Measurements from ENCODE around the gene DLEC1. TPM values are rescaled to one million over a fixed set of nuclear protein-coding genes. Genes with fewer than 3 reads are reported as not detected.
A peak's percentile ranks its signal among the peaks of the same experiment; 100 is the strongest.
"Not testable (repeated sequence)": the region's sequence is repeated elsewhere in the genome, so short reads cannot be mapped to it uniquely, and the experiment has no call there.

The DLEC1 gene
- total RNA-seq, 2 donors from 2014 or later: 0.14 to 0.35 TPM

GRCh38 chr3:38059148-38059547, 20.1 kb downstream of the DLEC1 start:
- no peak overlapping the region for H3K27ac ChIP-seq
- DNase-seq (ENCODE audit: low spot score) (no peak), ATAC-seq (ENCODE audit: insufficient number of reproducible peaks, low FRiP score, low read depth) (no peak)
- no peak overlapping the region for H3K4me3 ChIP-seq
- H3K27me3 ChIP-seq (replicated peaks; ENCODE audit: insufficient read depth): no peaks in the 10 kb centered on the region
- no peaks in the 10 kb centered on the region for H3K36me3 ChIP-seq
- H3K9me3 ChIP-seq: no peaks in the 10 kb centered on the region
- H3K4me1 ChIP-seq (ENCODE audit: control insufficient read depth in 1 of 2, low read depth in 2 of 2): no peaks in the 10 kb centered on the region
- TF ChIP-seq CTCF (IDR thresholded peaks at IDR 0.05): no peak

GRCh38 chr3:38059591-38059990, 20.6 kb downstream of the DLEC1 start:
- Histone ChIP-seq H3K27me3 (replicated peaks; ENCODE audit: insufficient read depth) (no peaks in the 10 kb centered on the region), H3K4me3 (no peak overlapping the region), H3K27ac (no peak overlapping the region), H3K9me3 (no peaks in the 10 kb centered on the region), H3K4me1 (ENCODE audit: control insufficient read depth in 1 of 2, low read depth in 2 of 2) (no peaks in the 10 kb centered on the region), H3K36me3 (no peaks in the 10 kb centered on the region)
- ATAC-seq (ENCODE audit: insufficient number of reproducible peaks, low FRiP score, low read depth) (no peak), DNase-seq (ENCODE audit: low spot score) (no peak)
- TF ChIP-seq CTCF (IDR thresholded peaks at IDR 0.05): no peak

GRCh38 chr3:38062809-38063208, 23.8 kb downstream of the DLEC1 start:
- Histone ChIP-seq H3K9me3 (no peaks in the 10 kb centered on the region), H3K4me3 (no peak overlapping the region), H3K27me3 (replicated peaks; ENCODE audit: insufficient read depth) (no peaks in the 10 kb centered on the region), H3K36me3 (no peaks in the 10 kb centered on the region), H3K4me1 (ENCODE audit: control insufficient read depth in 1 of 2, low read depth in 2 of 2) (no peaks in the 10 kb centered on the region), H3K27ac (no peak overlapping the region)
- no peak for TF ChIP-seq CTCF (IDR thresholded peaks at IDR 0.05)
- ATAC-seq (ENCODE audit: insufficient number of reproducible peaks, low FRiP score, low read depth) (no peak), DNase-seq (ENCODE audit: low spot score) (no peak)

- H3K9me3 ChIP-seq; H3K4me1 ChIP-seq (ENCODE audit: control insufficient read depth in 1 of 2, low read depth in 2 of 2); H3K4me3 ChIP-seq; H3K27ac ChIP-seq; H3K36me3 ChIP-seq; H3K27me3 ChIP-seq (replicated peaks; ENCODE audit: insufficient read depth); ATAC-seq (ENCODE audit: insufficient number of reproducible peaks, low FRiP score, low read depth); DNase-seq (ENCODE audit: low spot score): not testable (repeated sequence)
These were observed 25.4 kb downstream of the DLEC1 start for GRCh38 chr3:38064453-38064852.

GRCh38 chr3:38067508-38068233, 28.7 kb downstream of the DLEC1 start:
- H3K27ac ChIP-seq: no peak overlapping the region
- DNase-seq (ENCODE audit: low spot score) (no peak), ATAC-seq (ENCODE audit: insufficient number of reproducible peaks, low FRiP score, low read depth) (no peak)
- peaks cover 3 to 6% of the 10 kb centered on the region in 2 donors for H3K4me1 ChIP-seq (ENCODE audit: control insufficient read depth in 1 of 2, low read depth in 2 of 2)
- H3K9me3 ChIP-seq: no peaks in the 10 kb centered on the region
- no peaks in the 10 kb centered on the region for H3K27me3 ChIP-seq (replicated peaks; ENCODE audit: insufficient read depth)
- H3K36me3 ChIP-seq: no peaks in the 10 kb centered on the region
- no peak overlapping the region for H3K4me3 ChIP-seq
- no peak for TF ChIP-seq CTCF (IDR thresholded peaks at IDR 0.05)

- no peak for TF ChIP-seq CTCF (IDR thresholded peaks at IDR 0.05)
- Histone ChIP-seq H3K36me3 (no peaks in the 10 kb centered on the region), H3K4me1 (ENCODE audit: control insufficient read depth in 1 of 2, low read depth in 2 of 2) (peaks cover 3 to 6% of the 10 kb centered on the region in 2 donors), H3K4me3 (no peak overlapping the region), H3K27ac (peak overlapping the region in 1 of 2 donors; percentile 57), H3K9me3 (no peaks in the 10 kb centered on the region), H3K27me3 (replicated peaks; ENCODE audit: insufficient read depth) (no peaks in the 10 kb centered on the region)
- DNase-seq (ENCODE audit: low spot score) (no peak), ATAC-seq (ENCODE audit: insufficient number of reproducible peaks, low FRiP score, low read depth) (no peak)
These were observed 31.0 kb downstream of the DLEC1 start for GRCh38 chr3:38070013-38070412.

- H3K36me3 ChIP-seq; DNase-seq (ENCODE audit: low spot score); H3K4me3 ChIP-seq; H3K9me3 ChIP-seq; H3K27ac ChIP-seq; ATAC-seq (ENCODE audit: insufficient number of reproducible peaks, low FRiP score, low read depth); H3K27me3 ChIP-seq (replicated peaks; ENCODE audit: insufficient read depth); H3K4me1 ChIP-seq (ENCODE audit: control insufficient read depth in 1 of 2, low read depth in 2 of 2): not testable (repeated sequence)
These were observed 38.1 kb downstream of the DLEC1 start for GRCh38 chr3:38077073-38077472.

- not testable (repeated sequence) for ATAC-seq (ENCODE audit: insufficient number of reproducible peaks, low FRiP score, low read depth); DNase-seq (ENCODE audit: low spot score); H3K4me3 ChIP-seq
These were observed 43.3 kb downstream of the DLEC1 start for GRCh38 chr3:38082296-38082695.

More at GRCh38 chr3:38082296-38082695, 43.3 kb downstream of the DLEC1 start:
- H3K4me1 ChIP-seq (ENCODE audit: control insufficient read depth in 1 of 2, low read depth in 2 of 2); H3K9me3 ChIP-seq; H3K27ac ChIP-seq; H3K36me3 ChIP-seq; H3K27me3 ChIP-seq (replicated peaks; ENCODE audit: insufficient read depth): not testable (repeated sequence)

All from thoracic aorta (tissue), 2 donors.